DMS153 treated with DMSO at 0.1 percent for 48 hours (cell line): ENCODE measurements around the gene SYT8.

ENCODE experiments used
- DNase-seq: peaks from one replicate; lab custom pipeline; 2025; ENCODE audit not compliant: unreplicated experiment; lab: John Stamatoyannopoulos, UW

The SYT8 gene

DNA sequence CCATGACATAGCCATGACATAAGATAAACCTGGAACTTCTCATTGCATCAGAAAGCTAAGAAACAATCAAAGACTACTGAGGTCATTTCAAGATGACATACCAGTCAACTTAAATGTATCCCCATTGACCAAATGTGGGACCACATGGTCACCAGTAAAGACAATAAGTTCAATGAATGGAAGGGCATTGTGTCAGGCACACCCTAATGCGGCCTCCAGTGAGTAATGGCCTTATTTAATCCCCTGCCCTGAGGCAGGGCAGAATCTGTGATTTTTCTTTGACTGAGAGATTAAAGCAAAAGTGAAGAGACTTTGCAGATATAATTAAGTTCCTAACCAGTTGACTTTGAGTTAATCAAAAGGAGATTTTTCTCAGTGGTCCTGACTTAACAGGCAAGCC lies 17.3 kb upstream of the SYT8 start:
- DNase-seq: no peak

DNA sequence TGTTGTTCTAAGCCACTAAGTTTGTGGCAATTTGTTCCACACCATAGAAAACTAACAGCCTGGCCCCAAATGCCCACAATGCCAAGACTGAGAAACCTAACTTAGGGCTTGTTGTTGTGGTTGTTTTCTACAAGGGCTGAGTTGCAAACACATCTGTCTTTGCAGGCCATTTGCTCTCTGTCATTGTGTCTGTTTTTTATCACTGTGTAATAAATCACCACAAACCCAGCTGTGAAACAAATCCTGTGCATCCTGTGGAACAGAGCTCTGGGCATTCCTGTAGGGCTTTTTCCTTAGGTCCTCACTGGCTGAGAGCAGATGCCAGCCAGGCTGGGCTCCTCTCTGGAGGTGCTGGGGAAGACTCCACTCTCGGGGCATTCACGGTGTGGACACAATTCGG lies 15.7 kb upstream of the SYT8 start:
- DNase-seq: no peak

DNA sequence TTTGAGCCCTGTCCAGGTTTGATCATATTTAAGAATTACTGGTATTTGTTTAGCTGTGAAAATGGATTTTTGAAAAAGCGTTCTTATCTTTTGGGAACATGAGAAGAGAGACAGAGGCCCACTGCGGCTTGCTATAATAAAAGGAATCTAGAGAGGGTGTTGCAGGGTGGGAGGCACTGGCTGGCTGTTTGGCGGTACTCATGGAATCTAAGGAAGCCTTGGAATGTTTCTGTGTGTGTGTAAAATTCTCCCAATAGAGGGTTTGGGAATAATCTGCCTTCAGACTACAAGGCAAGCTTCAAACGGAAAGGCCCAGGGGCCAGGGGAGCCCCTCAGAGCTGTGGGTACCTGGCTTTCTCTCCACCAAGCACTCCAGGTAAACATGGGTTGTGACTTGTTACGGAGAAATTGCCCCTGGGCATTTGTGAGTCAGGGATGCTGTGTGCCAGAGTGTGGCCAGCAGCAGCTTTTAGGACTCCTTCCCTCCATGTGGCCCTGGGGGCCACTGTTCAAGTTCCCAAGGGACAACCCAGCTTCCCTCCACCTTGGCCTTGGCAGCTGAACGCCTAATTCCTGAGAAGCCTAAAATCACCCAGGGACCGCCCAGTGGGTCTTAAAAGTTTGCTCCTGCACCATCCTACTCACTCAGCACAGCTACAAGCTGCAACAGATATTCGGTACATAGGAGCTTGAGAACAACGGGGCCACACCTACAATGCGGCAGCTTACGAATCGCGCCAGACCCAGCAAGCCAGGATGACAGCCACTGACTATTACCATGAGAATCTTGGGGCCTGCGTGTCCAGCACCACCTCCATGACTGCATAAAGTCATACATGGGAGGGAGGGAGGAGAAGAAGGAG lies 14.1 kb upstream of the SYT8 start:
- DNase-seq: no peak

DNA sequence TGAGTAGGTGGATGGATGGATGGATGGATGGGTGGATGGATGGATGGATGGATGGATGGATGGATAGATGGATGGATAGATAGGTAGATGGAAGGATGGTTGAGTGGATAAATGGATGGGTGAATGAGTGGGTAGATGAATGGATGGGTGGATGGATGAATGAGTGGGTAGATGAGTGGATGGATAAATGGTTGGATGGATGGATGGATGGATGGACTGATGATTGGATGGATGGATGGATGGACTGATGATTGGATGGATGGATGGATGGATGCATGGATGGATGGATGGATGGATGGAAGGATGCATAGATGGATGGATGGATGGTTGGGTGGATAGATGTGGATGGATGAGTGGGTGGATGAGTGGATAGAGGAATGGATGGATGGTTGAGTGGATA lies 13.2 kb upstream of the SYT8 start:
- no peak for DNase-seq

DNA sequence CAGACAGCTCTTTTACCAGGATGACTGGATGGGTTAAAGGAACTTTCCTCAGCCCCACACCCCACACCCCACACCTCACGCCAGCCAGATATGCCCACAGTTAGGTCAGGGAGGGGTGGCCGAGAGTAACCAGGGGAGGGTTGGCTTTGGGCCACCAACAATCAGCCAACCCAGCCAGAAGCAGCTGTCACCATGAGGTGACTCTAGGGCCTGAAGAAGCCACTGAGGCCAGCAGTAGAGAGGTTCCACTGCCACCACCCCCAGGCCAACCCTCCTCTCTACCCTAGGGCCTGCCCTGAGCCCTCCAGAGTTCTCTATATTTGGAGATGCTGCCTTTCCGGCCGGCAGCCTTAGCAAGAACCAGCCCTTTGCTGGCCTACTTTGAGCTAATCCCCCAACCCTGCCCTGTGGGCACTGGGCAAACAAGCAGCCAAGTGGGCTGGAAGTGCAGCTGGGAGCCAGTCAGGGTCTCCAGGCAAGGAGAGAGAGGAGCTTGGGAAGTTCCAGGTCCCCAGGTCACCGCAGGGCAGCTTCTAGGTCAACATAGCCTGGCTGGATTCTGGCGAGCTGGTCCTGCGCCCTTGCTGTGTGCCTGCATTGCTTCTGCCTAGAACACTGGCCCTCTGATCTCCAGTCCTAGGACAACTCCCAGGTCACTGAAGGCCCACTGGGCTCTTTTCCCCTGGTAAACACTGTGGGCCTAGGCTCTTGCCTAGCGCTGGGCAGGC lies 12.0 kb upstream of the SYT8 start:
- DNase-seq: no peak

DNA sequence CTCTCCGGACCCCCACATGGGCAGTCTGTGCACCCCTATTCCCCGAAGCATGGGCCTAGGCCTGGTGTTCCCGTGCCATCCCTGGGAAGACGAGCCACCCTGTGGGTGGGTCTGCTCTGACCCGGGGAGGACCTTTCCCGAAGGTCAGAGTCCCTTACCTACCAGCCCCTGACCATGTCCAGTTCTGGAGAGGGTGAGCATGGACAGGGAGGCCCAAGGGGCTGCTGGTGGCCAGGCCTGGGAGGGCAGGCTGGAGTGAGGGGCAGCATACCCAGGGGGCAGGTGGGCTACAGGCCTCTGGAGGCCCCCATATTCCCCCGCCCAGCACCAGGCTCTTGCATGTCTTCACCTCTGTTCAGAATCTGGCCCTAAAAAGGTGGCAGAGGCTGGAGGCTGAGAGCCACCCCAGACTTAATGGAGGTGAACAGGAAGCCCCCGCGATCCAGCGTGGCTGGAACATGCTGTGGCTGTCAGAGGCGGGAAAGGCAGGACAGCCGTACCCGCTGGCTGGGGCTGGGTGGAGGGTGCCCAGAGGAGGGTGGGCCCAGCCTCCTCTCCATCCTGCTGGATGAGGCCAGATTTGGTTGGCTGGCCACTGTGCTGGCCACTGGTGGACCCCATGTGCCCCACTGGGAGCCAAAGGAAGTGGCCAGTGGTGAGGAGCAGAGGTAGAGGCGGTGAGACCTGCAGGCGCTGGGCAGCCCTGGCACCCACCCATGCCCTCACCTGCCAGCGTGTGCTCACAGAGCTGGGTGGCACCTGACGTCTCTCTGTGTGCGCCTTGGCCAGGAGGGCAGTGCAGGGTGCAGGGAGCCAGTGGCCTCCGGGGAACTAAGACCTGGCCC lies 11.2 kb upstream of the SYT8 start:
- no peak for DNase-seq

DNA sequence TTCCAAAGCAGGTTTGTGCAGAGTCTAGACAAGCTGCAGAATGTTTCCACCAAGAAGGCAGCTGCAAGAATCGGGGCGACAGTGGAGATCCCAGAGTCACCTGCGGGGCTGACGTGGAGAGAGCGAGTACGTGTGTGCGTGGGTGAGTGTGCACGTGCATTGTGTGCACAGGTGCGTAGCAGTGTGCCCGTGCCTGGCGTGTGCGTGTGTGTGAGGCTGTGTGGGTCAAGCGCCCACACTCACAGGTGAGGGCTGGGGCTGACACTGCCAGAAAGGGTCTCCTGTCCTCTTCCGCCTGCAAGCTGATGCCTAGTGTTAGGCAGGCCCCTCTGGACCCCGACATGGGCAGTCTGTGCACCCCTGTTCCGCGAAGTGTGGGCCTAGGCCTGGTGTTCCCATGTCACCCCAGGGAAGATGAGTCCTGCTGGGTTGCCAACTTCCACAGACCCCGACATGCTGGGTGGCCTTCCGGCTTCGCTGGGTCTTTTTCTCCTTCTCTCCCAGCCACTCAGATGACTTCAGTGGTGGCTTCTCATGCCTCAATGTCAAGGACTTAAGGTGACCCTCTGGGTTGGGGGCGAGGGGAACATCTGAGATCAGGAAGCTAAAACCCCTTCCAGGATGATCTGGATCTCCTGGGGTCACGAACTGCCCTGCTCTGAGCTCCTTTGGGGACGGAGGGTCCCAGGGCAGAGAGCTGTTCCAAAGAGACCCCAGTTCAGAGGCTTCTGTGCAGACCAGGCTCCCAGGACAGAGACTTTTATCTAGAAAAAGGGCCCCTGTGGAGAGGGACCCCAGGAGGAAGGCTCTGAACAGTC lies 10.4 kb upstream of the SYT8 start:
- DNase-seq: no peak

DNA sequence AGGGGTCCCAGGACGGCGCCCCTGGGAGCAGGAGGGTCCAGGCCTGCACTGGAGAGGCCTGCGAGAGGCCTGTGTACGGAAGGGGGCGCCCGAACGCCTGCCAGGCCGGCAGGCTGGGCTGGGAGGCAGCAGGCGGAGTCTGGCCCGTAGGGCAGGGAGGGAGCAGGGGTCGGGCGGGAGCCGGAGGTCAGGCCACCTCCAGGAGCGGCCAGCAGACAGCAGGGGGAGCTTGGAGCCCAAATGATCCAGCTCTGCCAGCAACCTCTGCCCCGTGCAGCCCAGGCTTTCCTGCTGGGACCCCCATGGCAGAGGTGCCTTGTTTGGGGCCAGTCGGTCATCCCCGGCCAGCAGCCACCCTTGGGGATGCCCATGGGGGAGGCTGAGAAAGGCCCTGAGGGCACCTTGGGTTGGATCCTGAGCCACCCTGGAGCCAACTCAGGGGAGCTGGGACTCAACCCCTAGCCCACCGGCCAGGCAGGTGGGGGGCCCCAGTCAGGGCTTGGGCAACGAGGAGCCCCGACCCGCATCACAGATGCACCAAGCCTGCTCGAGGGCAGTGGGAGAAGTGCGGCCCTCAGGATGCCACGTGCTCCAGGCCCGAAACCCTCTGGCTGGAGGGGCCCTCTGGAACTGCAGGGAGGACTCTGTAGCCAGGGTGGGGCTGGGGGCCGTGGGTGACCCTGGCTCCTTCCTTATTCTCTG lies 9.6 kb upstream of the SYT8 start:
- DNase-seq: no peak

DNA sequence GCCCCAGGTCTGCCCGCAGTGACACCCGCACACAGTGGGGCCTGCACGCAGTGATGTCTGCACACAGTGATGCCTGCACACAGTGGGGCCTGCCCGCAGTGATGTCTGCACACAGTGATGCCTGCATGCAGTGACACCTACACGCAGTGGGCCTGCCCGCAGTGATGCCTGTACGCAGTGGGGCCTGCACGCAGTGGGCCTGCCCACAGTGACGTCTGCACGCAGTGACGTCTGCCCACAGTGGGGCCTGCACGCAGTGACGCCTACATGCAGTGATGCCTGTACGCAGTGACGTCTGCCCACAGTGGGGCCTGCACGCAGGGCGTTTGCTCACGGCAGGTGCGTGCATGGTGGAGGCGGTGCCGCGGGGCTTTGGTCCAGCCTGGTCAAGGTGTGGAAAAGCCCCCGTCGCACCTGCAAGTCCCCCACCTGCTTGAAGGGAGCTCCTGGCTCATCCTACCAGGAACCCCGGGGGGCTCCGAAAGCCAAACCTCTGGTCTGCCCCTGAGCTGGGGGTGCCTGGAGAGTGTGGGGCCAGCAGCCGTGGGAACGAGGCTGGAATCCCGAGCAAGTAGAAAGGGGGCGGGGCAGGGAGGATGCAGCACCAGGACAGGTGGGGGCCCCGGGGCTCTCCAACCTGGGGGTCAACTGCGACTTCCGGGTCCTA lies 8.9 kb upstream of the SYT8 start:
- DNase-seq: no peak

DNA sequence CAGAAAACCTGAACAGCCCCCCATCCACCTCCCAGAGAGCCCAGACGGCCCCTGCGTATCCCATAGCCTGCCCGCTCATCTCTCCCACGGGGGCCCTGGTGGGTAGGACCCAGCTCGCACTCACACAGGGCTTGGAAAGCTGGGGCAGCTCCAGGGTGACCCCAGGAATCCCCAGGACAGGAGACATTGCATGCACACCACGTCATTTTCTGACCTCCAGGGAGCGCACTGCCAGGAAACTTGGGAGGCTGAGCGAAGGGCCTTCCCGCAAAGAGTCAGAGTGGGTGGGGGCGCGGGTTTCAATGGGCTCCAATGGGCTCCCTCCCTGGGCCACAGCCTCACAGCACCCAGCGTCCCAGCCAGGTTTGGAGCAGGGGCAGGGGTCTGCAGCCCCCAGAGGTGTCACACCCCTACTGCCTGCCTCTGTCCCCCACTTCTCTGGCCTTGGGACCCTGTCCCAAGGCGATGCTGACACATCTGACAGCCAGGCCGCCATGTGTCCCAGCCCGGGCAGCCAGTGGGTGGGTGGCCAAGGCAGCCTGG lies 8.2 kb upstream of the SYT8 start:
- peak; percentile 4 for DNase-seq

DNA sequence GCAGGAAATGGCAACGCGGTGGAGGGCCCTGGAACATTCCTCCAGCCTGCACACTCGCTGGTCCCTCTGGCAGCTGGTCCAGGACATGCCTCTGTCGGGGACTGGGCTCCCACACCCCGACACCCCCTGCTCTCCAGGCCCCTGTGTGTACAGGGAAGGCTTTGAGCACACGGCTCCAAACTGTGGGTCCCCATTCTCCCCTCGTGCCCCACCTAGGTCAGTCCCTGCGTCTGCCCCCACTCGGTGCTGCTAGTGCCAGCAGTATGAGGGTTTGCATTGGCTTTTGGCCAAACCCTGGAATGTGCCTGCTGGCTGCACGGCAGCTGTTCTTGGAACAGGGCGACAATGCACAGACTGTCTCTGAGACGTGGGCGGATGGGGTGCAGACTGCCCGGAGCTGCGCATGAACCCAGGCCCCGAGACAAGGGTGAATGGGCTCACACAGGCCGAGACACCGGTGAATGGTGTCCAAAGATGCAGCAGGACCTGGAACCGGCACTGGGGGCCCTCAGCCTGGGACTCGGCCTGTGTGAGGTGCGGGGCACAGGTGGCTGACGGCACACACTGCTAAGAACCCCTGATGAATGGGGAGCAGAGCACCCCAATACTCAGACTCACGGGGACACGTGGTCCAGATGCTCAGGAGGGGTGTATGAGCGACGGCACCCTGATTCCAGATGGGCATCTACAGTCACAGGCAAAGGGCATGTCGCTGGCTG lies 7.5 kb upstream of the SYT8 start:
- DNase-seq: peak; percentile 55

DNA sequence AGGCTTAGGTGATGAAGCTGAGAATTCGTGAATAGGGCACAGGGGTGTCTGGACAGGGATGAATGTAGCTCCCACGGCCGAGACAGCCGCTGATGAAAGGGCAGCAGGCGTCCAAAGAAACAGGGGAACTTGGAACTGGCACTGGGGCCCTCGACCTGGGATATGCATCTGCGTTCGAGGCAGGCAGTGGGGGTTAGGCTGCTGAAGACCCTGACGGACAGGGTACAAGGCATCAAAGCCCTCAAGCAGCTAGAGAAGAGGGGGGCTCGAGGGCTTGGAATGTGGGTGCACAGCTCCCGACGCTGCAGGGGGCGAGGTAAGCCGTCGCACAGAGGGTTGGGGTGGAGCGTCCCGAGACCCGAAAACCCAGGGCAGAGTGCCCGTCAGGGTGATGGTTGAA lies 6.9 kb upstream of the SYT8 start:
- DNase-seq: no peak

DNA sequence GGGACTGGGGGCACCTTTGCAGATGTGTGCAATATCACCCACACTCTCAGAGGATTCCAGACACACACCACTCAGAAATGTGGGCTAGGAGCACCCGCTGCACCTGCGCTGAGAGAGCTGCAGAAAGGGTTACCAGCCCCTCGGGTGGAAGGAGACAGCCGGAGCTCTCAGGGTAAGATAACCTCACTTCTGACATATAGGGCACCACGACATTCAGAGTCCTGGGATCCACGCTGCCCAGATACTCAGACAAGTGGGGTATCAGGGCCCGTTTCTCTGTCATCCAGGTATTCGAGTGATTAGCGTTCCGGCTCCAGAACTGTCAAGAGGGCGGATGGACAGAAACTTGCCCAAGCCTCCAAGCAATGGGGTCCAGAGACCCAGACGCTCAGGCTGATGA lies 6.2 kb upstream of the SYT8 start:
- no peak for DNase-seq

DNA sequence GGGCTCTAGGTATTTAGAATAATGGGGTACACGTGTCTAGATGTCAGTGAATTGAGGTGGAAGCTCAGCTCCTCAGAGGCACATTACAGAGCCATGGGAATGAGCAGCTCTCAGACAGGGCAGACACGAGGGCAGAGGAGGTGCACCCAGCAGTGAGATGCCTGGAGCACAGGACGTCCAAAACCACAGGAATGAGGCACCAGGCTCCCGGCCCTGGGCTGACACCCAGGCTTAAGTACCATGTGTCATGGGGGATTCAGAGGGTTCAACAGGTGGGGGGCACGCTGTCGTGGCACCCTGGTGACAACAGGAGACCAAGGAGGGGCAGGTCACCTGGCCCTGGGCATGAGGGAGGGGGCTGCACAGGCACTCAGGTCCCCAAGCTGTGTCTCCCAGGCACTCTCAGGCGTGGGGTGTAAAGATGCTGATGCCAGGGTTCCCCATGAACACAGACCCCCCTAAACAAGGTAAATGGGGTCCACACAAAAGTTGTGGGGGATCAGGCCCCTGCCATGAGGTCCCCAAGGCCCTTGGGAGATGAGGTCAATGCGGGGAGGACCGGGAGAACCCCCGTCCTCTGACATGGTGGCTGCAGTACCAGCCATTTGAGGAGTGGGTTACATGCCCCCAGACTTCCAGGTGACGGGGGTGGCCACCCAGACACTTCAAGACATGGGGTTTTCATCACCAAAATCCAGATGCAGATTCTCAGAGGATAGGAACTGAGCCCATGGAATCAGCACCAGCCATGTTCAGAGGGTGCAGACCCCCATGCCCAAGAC lies 5.6 kb upstream of the SYT8 start:
- DNase-seq: no peak

DNA sequence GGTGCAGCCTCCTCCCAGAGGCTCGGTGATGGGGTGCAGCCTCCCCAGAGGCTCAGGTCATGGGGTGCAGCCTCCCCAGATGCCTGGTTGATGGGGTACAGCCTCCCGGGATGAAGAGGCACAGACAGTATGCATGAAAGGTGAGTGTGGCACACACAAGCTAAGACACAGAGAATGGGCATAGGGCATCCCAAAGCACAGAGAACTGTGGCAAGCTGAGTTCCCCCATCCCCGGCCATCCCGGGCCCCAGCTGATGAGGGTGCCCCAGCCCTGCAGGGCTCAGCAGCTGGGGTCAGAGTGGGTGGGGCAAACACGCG lies 4.8 kb upstream of the SYT8 start:
- no peak for DNase-seq

DNA sequence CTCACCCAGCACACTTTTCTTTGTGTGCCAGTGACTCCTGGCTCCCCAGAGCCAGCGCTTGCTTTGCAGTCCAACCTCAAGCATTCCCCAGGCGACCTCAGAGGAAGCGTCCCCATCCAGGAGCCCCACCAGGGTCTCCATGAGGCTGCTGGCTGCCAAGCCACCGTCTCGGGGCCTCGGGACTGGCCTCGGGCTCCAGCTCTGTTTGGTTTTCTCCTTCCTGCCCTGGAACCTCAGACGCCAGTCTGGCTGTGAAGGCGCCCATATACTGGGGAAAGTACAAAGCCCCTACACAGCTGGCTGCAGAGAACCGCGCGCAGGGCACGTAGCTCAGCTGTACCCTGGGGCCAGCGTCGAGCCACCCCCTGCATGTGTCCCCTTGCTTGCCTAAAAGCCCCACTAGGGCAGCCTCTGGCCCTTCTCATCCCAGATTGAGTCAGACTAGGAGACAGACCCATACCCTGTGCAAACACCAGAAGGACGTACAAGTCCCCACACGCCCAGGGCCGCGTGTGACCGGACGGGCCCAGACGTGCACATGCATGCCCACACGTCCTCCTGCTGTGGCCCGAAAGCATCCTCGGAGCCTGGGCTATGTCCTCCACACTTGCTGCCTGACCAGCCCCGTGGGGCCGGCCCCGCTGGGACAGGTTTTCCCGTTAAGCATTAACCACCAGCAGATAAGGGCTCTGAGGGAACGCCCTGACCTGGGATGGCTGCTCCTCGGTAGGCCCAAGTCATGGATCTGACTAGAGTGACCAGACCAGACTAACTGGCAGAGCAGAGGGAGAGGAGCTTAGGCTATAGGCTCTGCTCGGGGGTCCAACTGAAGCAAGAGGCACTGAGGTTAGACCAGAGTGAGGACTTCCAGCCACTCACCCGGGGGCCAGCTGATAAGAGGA lies 4.2 kb upstream of the SYT8 start:
- peak; percentile 62 for DNase-seq
